SHP77 treated with DMSO at 0.1 percent for 48 hours (cell line): ENCODE data around the gene ETF1.
"Not testable (repeated sequence)": the region's sequence is repeated elsewhere in the genome, so short reads cannot be mapped to it uniquely, and the experiment has no call there.

Source experiments
- DNase-seq: peaks from one replicate; lab custom pipeline; 2025; lab: John Stamatoyannopoulos, UW

The ETF1 gene

DNA sequence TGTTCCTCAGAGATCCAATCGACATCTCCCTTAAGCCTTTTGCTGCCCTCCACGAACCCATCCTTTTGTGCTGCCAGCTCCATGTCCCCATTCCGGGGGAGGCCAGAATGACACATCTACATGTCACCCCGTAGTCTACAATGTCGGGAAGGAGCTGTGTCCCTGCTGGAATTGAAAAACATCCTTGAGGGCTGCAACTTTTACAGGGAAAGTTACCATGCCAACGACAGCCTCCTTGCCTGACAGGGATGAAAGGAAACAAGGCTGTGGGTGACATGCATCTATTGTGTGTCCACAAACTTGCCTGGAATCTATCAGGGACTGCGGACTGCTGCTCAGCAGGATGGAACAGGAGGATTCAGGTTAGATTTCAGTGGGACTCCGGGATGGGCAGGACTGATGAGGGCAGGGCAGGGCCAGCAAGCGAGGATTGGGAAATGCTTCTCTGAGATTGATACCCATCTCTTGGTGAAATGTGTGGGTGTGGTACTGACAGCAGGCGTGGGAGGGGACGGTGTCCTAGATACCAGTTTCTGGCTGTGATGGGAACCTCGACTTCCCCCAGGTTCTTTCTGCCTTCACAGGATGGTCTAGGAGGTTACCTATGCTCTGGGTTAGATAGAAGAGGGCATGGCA, 52.3 kb downstream of the ETF1 start:
- no peak for DNase-seq

- DNase-seq: no peak
These were observed 53.4 kb downstream of the ETF1 start for GRCh38 chr5:138489683-138490061.

- no peak for DNase-seq
These were observed 54.5 kb downstream of the ETF1 start for GRCh38 chr5:138488481-138488945.

DNA sequence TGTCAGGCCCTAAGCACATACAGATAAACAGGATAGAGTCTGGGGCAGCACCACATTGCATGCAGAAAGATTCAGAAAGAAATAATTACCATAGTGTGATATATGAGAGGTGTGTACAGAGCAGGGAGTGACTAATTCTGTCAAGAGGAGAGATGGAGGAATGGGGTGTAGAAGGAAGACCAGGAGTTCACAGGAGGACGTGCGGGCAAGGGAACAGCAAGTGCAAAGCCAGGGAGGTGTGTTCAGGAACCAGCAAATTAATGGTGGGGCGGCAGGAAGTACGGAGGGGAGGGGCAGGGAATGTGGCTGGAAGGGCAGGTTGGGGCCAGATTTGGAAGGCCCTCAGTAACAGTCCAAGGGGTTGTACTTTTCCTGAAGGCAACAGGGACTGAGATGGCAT, 60.4 kb downstream of the ETF1 start:
- DNase-seq: no peak

- no peak for DNase-seq
These were observed 66.1 kb downstream of the ETF1 start for GRCh38 chr5:138476918-138477317.

GRCh38 chr5:138473151-138473550, 69.9 kb downstream of the ETF1 start:
- DNase-seq: not testable (repeated sequence)

DNA sequence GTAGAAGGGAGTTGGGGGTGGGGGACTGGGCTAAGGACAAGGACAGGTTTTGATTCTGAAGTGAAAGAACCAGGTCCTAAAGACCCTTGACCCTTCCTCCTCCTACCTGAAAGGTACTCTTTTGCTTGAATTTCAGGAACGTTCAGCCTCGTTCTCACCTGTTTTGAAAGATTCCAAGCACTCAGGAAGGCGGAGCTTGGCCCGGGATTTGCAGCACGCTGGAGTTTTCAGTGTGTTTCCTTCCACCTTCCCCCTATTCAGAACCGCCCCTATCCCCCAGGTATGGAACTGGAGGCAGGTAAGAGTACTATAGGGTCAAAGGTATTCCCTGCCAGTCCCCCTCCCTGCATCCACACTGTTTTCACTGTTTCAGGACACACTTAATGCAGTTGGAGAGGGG, 70.7 kb downstream of the ETF1 start:
- DNase-seq: no peak

GRCh38 chr5:138471052-138471361, 72.0 kb downstream of the ETF1 start:
- DNase-seq: no peak

DNA sequence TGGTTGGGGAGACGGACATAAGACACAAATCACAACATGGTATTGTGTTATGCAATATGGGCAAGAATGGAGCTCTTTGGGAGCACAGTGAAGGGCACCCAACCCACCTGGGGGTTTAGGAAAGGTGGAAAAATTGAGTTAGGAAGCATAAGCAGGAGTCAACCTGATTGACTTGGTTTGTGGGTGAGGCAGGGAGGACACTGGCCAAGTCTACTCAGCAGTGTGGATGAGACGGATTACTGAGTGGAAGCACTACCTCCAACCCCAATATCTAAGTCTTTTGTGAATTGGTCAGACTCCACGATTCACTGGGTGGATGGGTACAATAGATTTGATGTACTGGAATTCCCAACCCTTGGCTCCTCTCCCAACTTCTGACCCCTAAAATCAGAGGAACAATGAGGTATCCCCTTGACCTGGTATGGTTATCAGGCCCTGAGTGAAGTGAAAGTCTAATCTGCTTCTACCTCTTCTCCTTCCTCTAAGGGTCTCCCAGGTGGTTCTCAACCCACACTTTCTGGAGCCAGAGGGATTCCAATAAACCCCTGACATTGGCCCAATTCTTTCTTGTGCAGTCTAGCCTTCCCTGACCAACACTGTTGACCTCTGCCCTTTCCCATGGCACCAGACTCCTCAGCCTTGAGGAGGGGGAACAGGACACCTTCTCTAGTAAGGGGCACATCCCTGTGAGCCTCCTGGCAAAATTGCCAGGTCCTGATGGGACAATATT, 72.5 kb downstream of the ETF1 start:
- no peak for DNase-seq

DNA sequence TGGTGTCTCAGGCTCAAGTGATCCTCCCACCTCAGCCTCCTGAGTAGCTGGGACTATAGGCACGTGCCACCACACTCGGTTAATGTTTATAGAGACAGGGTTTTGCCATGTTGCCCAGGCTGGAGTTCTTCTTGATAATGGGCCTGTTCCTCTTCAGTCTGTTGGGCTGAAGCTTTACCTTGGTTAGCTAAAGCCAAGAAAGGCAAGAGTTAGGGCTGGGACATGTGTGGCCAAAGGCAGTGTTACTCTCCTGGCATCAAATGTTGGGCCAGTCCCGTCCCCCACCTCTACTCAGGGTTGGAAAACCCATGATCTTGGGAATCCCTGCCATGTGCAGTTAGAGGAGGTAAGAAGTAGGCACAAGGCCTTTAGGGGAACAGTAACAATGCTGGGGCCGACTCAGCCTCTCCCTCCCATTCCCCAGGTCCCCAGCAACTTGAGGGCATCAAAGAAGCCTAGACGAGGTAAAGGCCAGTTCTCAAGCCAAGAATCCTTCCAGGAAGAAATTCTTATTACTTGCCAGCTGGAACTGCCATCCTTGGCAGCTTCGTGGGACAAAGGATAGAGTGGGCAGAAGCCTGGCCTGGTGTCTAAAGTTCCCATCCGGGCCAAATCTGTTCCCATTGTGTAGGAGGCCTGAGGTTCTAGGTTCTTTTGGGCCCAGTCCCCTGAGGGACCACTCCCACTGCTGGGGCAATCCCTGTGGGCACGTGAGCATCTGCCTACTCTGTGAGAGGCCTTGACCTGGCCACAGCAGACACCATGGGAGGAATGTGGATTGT, 73.3 kb downstream of the ETF1 start:
- DNase-seq: no peak

GRCh38 chr5:138468966-138469539, 74.0 kb downstream of the ETF1 start:
- no peak for DNase-seq

DNA sequence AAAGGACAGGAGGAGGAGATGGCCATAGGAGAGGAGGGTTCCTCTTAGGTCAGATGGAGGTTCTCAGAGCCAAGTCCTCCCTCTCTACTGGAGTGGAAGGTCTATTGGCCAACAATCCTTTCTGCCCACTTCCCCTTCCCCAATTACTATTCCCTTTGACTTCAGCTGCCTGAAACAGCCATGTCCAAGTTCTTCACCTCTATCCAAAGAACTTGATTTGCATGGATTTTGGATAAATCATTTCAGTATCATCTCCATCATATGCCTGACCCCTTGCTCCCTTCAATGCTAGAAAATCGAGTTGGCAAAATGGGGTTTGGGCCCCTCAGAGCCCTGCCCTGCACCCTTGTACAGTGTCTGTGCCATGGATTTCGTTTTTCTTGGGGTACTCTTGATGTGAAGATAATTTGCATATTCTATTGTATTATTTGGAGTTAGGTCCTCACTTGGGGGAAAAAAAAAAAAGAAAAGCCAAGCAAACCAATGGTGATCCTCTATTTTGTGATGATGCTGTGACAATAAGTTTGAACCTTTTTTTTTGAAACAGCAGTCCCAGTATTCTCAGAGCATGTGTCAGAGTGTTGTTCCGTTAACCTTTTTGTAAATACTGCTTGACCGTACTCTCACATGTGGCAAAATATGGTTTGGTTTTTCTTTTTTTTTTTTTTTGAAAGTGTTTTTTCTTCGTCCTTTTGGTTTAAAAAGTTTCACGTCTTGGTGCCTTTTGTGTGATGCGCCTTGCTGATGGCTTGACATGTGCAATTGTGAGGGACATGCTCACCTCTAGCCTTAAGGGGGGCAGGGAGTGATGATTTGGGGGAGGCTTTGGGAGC, 74.7 kb downstream of the ETF1 start:
- DNase-seq: no peak

DNA sequence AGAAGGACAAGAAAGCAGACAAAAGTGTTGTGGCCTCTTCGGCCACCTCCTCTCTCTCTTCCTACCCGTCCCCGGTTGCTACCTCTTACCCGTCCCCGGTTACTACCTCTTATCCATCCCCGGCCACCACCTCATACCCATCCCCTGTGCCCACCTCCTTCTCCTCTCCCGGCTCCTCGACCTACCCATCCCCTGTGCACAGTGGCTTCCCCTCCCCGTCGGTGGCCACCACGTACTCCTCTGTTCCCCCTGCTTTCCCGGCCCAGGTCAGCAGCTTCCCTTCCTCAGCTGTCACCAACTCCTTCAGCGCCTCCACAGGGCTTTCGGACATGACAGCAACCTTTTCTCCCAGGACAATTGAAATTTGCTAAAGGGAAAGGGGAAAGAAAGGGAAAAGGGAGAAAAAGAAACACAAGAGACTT, 75.3 kb downstream of the ETF1 start:
- no peak for DNase-seq

DNA sequence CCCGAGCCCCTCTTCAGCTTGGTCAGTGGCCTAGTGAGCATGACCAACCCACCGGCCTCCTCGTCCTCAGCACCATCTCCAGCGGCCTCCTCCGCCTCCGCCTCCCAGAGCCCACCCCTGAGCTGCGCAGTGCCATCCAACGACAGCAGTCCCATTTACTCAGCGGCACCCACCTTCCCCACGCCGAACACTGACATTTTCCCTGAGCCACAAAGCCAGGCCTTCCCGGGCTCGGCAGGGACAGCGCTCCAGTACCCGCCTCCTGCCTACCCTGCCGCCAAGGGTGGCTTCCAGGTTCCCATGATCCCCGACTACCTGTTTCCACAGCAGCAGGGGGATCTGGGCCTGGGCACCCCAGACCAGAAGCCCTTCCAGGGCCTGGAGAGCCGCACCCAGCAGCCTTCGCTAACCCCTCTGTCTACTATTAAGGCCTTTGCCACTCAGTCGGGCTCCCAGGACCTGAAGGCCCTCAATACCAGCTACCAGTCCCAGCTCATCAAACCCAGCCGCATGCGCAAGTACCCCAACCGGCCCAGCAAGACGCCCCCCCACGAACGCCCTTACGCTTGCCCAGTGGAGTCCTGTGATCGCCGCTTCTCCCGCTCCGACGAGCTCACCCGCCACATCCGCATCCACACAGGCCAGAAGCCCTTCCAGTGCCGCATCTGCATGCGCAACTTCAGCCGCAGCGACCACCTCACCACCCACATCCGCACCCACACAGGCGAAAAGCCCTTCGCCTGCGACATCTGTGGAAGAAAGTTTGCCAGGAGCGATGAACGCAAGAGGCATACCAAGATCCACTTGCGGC, 75.9 kb downstream of the ETF1 start:
- DNase-seq: no peak

GRCh38 chr5:138466125-138466899, 76.7 kb downstream of the ETF1 start:
- DNase-seq: no peak

DNA sequence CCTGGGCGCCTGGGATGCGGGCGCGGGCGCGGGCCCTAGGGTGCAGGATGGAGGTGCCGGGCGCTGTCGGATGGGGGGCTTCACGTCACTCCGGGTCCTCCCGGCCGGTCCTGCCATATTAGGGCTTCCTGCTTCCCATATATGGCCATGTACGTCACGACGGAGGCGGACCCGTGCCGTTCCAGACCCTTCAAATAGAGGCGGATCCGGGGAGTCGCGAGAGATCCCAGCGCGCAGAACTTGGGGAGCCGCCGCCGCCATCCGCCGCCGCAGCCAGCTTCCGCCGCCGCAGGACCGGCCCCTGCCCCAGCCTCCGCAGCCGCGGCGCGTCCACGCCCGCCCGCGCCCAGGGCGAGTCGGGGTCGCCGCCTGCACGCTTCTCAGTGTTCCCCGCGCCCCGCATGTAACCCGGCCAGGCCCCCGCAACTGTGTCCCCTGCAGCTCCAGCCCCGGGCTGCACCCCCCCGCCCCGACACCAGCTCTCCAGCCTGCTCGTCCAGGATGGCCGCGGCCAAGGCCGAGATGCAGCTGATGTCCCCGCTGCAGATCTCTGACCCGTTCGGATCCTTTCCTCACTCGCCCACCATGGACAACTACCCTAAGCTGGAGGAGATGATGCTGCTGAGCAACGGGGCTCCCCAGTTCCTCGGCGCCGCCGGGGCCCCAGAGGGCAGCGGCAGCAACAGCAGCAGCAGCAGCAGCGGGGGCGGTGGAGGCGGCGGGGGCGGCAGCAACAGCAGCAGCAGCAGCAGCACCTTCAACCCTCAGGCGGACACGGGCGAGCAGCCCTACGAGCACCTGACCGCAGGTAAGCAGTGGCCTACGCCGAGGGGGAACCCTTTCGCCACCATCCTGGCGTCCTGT, 77.5 kb downstream of the ETF1 start, which contains the start of gene EGR1:
Gene EGR1, plus strand, starts transcription at position 219 of the 864 bp plus-strand sequence. Its CDS starts 283 bp downstream, at position 502.
- DNase-seq: peak; percentile 79

DNA sequence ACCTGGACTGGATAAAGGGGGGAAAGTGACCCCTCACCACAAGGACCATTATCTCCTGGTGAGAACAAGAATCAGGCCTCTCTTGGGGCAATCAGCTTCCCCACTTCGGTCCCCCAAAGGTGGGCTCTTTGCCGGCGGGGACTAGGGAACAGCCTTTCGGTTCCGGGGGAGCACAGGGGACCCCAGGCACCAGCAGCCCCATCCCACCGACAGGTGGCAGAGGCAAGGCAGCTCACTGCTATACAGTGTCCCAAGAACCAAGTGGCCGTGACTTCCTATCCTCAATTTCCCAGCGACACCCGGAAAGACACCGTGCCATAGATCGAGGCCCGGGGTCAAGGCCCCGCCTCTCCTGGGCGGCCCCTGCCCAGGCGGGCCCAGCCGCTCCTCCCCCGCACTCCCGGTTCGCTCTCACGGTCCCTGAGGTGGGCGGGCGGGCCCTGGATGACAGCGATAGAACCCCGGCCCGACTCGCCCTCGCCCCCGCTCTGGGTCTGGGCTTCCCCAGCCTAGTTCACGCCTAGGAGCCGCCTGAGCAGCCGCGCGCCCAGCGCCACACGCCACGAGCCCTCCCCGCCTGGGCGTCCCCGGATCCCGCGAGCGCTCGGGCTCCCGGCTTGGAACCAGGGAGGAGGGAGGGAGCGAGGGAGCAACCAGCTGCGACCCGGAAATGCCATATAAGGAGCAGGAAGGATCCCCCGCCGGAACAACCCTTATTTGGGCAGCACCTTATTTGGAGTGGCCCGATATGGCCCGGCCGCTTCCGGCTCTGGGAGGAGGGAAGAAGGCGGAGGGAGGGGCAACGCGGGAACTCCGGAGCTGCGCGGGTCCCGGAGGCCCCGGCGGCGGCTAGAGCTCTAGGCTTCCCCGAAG, 78.4 kb downstream of the ETF1 start:
- peak; percentile 92 for DNase-seq

DNA sequence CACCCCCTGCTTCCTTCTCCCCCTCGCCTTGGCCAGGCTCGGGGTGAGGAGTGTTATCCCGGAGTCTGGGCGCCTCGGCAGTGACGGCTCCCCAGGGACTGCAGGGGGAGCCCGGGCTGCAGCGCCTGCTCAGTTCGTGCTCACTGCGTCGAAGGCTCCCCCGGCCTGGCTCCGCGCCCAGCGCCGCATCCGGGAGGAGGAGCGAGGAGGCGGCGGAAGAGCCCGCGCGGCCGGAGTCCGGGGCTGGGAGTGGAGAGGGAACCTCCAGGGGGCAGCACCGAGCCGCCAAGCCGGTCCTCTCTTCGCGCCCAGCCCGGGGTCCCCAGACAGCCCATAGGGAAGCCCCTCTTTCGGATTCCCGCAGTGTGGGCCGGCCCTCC, 79.0 kb downstream of the ETF1 start:
- peak; percentile 76 for DNase-seq
